Neural cell (in vitro differentiated cells): ENCODE data around the gene ITPR3. TPM values are rescaled to one million over a fixed set of nuclear protein-coding genes. Genes with fewer than 3 reads are reported as not detected.

Experiments used
- H2AFZ ChIP-seq: fragments of 200-600, 300-800 bp; sonication (generic), shearing (Covaris generic); 2 replicates; pipeline ENCODE4 v1.6.0; 2014; ENCODE audit warnings: low read depth, mild to moderate bottlenecking, antibody characterized with exemption, low read length, moderate library complexity
- H3F3A ChIP-seq: fragments of 200-600 bp; shearing (Covaris generic); 2 replicates; pipeline ENCODE4 v1.6.1; 2016; ENCODE audit warnings: mild to moderate bottlenecking, moderate library complexity, mixed read lengths, antibody characterized with exemption, low read length; ENCODE audit not compliant: insufficient read depth, poor library complexity, severe bottlenecking
- H3K27ac ChIP-seq: fragments of 200-600, 300-800 bp; sonication (generic), shearing (Covaris generic); 2 replicates; pipeline ENCODE4 v1.5.1; 2014; ENCODE audit warnings: mild to moderate bottlenecking, low read length, moderate library complexity
- H3K27me3 ChIP-seq: fragments of 300-800, 200-600 bp; sonication (generic), shearing (Covaris generic); 2 replicates; pipeline ENCODE4 v1.6.0; 2014; ENCODE audit warnings: mild to moderate bottlenecking, low read depth, low read length, moderate library complexity; ENCODE audit not compliant: insufficient read depth
- H3K36me3 ChIP-seq: fragments of 300-800, 200-600 bp; sonication (generic), shearing (Covaris generic); 2 replicates; pipeline ENCODE4 v1.5.1; 2014; ENCODE audit warnings: mild to moderate bottlenecking, antibody characterized with exemption, low read length, moderate library complexity; ENCODE audit not compliant: insufficient read depth
- H3K4me2 ChIP-seq: fragments of 300-800, 200-600 bp; sonication (generic), shearing (Covaris generic); 2 replicates; pipeline ENCODE4 v1.6.0; 2014; ENCODE audit warnings: mild to moderate bottlenecking, low read length
- H3K4me3 ChIP-seq: fragments of 300-800, 200-600 bp; sonication (generic), shearing (Covaris generic); 2 replicates; pipeline ENCODE4 v1.5.1; 2014; ENCODE audit warnings: mild to moderate bottlenecking, low read length, moderate library complexity
- H3K79me2 ChIP-seq: fragments of 200-600 bp; shearing (Covaris generic); replicated peaks from 2 replicates; pipeline ENCODE4 v1.6.0; 2014; ENCODE audit warnings: mild to moderate bottlenecking, low read length, moderate library complexity; ENCODE audit not compliant: insufficient read depth
- H3K9ac ChIP-seq: fragments of 300-800, 200-600 bp; sonication (generic), shearing (Covaris generic); 2 replicates; pipeline ENCODE4 v1.6.1; 2016; ENCODE audit warnings: mild to moderate bottlenecking, low read length, mixed read lengths
- H3K9me2 ChIP-seq: fragments of 200-600 bp; shearing (Covaris generic); 2 replicates; pipeline ENCODE4 v1.6.1; 2016; ENCODE audit warnings: mild to moderate bottlenecking, low read length, mixed read lengths; ENCODE audit not compliant: insufficient read depth
- H3K9me3 ChIP-seq: fragments of 200-600, 300-800 bp; sonication (generic), shearing (Covaris generic); 2 replicates; pipeline ENCODE4 v1.6.1; 2016; ENCODE audit warnings: mild to moderate bottlenecking, mixed run types, low read length, moderate library complexity, mixed read lengths
- H4K20me1 ChIP-seq: fragments of 200-600 bp; shearing (Covaris generic); 2 replicates; pipeline ENCODE4 v1.6.1; 2016; ENCODE audit warnings: mild to moderate bottlenecking, mixed run types; ENCODE audit not compliant: insufficient read depth
- EP300 ChIP-seq: fragments of 450-650 bp; conservative IDR thresholded peaks from 2 replicates; pipeline ENCODE4 v1.6.1; 2014; ENCODE audit warnings: antibody characterized with exemption, mild to moderate bottlenecking, moderate library complexity; ENCODE audit not compliant: poor library complexity, severe bottlenecking
- EZH2 ChIP-seq: fragments of 200-600, 300-800 bp; shearing (Covaris generic), sonication (generic); IDR thresholded peaks from 2 replicates; pipeline ENCODE4 v1.6.1; 2014; ENCODE audit warnings: antibody characterized with exemption, low read length, borderline replicate concordance, mild to moderate bottlenecking; ENCODE audit not compliant: insufficient read depth, poor library complexity, severe bottlenecking
- MXI1 ChIP-seq: fragments of 450-650 bp; conservative IDR thresholded peaks from 2 replicates; pipeline ENCODE4 v1.6.1; 2014; ENCODE audit warnings: antibody characterized with exemption, mild to moderate bottlenecking; ENCODE audit not compliant: poor library complexity, severe bottlenecking
- POLR2AphosphoS5 ChIP-seq: IDR thresholded peaks from 2 replicates; pipeline ENCODE4 v1.6.1; 2012
- RAD21 ChIP-seq: fragments of 450-650 bp; conservative IDR thresholded peaks from 2 replicates; pipeline ENCODE4 v1.6.1; 2014; ENCODE audit warnings: antibody characterized with exemption, mild to moderate bottlenecking, moderate library complexity
- REST ChIP-seq: IDR thresholded peaks from 2 replicates; pipeline ENCODE4 v1.6.1; 2012; ENCODE audit warnings: borderline replicate concordance
- SMC3 ChIP-seq: fragments of 450-650 bp; conservative IDR thresholded peaks from 2 replicates; pipeline ENCODE4 v1.6.1; 2014; ENCODE audit warnings: antibody characterized with exemption, mild to moderate bottlenecking, moderate library complexity; ENCODE audit not compliant: poor library complexity
- TAF1 ChIP-seq: IDR thresholded peaks from 2 replicates; pipeline ENCODE4 v1.6.1; 2012; ENCODE audit warnings: low read depth
- polyA plus RNA-seq: library from polyadenylated mRNA; depleted of rRNA; stranded (reverse); fragments of >200 nt; gene quantifications from 2 replicates; pipeline ENCODE4 v1.2.3, GENCODE V29; 2014
- TF ChIP-seq, protein P1 (sequence below): fragments of 450-650 bp; IDR thresholded peaks from 2 replicates; pipeline ENCODE4 v1.5.1; 2014; ENCODE audit warnings: antibody characterized with exemption, mild to moderate bottlenecking, moderate library complexity; ENCODE audit not compliant: poor library complexity, severe bottlenecking

ITPR3 gene
- polyA plus RNA-seq, 1 donor from 2014 or later: 0.11 TPM

DNA sequence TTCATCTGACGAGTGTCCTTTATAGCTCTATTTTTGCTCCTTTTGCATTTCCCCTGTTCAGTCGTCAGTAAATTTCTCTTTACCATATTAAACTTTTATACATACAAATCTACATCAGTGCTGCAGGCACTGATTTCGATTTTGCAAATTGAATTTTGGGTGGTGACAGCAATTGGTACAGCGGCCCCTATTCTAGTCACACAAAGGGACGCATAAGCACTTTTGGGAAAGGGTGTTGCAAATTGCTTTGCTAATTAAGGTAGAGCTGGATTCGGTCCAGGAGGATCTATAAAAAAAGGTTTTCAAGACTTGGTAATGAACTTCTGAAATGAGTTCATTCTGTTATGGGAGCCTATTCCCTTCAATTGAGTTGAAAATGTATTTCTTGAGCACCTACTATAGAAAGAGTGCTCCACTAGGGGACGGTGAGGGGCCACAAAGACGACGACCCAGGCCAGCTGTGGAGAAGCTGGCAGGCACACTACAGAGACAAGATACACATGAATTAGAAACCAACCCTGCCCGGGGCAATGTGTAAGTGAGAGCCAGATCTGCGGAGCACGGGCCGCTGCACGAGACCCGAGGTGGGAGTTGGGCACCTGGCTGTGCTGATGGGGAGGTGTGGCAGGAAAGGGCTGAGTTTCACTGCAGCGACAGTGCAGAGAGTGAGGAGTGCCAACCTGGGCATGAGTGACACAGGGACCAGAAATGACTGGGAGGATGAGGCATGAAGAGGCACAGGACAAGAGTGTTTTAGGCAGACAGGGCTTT, 85.0 kb downstream of the ITPR3 start:
- Histone ChIP-seq H3K9me3 (no peaks in the 10 kb centered on the region), H2AFZ (no peak overlapping the region), H3K9me2 (no peaks in the 10 kb centered on the region), H3K4me2 (no peak overlapping the region), H3K36me3 (no peaks in the 10 kb centered on the region), H3K9ac (no peak overlapping the region), H3F3A (no peaks in the 10 kb centered on the region), H4K20me1 (no peaks in the 10 kb centered on the region), H3K27me3 (no peaks in the 10 kb centered on the region), H3K79me2 (peaks cover 7% of the 10 kb centered on the region), H3K4me3 (no peak overlapping the region), H3K27ac (no peak overlapping the region)
- TF ChIP-seq SMC3: no peak
- no peak for TF ChIP-seq MXI1
- no peak for TF ChIP-seq EP300
- no peak for TF ChIP-seq RAD21
- no peak for TF ChIP-seq TAF1

DNA sequence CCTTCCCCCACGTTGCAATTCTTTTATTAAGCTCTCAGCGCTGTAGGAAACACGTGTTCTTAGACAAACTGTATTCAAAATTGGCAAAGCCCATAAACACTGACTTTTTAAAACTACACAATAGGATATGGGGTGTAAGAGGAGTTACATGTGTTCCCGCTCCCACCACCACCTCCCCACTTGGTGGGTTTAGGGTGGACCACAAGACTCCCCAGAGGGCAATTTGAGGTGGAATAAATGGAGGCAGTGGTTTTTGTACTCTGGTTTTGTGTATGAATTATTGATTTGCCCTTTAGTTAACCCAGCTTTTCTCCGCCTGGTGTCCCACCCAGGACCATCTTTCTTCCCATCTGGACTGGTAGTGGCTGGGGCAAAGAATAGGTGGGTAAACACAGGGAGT, 86.6 kb downstream of the ITPR3 start:
- Histone ChIP-seq H3K9ac (no peak overlapping the region), H3K9me3 (no peaks in the 10 kb centered on the region), H3K4me3 (no peak overlapping the region), H3K4me2 (no peak overlapping the region), H3K9me2 (no peaks in the 10 kb centered on the region), H4K20me1 (no peaks in the 10 kb centered on the region), H3K27me3 (no peaks in the 10 kb centered on the region), H3K36me3 (no peaks in the 10 kb centered on the region), H3F3A (no peaks in the 10 kb centered on the region), H2AFZ (no peak overlapping the region), H3K27ac (no peak overlapping the region), H3K79me2 (peaks cover 7% of the 10 kb centered on the region)
- TF ChIP-seq, protein P1, sequence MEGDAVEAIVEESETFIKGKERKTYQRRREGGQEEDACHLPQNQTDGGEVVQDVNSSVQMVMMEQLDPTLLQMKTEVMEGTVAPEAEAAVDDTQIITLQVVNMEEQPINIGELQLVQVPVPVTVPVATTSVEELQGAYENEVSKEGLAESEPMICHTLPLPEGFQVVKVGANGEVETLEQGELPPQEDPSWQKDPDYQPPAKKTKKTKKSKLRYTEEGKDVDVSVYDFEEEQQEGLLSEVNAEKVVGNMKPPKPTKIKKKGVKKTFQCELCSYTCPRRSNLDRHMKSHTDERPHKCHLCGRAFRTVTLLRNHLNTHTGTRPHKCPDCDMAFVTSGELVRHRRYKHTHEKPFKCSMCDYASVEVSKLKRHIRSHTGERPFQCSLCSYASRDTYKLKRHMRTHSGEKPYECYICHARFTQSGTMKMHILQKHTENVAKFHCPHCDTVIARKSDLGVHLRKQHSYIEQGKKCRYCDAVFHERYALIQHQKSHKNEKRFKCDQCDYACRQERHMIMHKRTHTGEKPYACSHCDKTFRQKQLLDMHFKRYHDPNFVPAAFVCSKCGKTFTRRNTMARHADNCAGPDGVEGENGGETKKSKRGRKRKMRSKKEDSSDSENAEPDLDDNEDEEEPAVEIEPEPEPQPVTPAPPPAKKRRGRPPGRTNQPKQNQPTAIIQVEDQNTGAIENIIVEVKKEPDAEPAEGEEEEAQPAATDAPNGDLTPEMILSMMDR: no peak
- no peak for TF ChIP-seq POLR2AphosphoS5
- no peak for TF ChIP-seq TAF1
- no peak for TF ChIP-seq EP300
- no peak for TF ChIP-seq REST
- no peak for TF ChIP-seq MXI1
- TF ChIP-seq RAD21: no peak
- no peak for TF ChIP-seq SMC3
- no peak for TF ChIP-seq EZH2
